GM21825 (cell line): Measurements from ENCODE around the gene METTL25B.
"Not testable (repeated sequence)": the region's sequence is repeated elsewhere in the genome, so short reads cannot be mapped to it uniquely, and the experiment has no call there.

ENCODE experiments used
- ATAC-seq: cut with Tn5 transposase; IDR thresholded peaks from one replicate; pipeline ENCODE4 v1.9.1; 2021; ENCODE audit warnings: mild to moderate bottlenecking, moderate library complexity; ENCODE audit not compliant: unreplicated experiment

Gene METTL25B

GRCh38 chr1:156747742-156748669, 19.7 kb downstream of the METTL25B start:
- no peak for ATAC-seq

- no peak for ATAC-seq
Measured at GRCh38 chr1:156748670-156749418, 20.6 kb downstream of the METTL25B start.

GRCh38 chr1:156749419-156750118, 21.3 kb downstream of the METTL25B start:
- no peak for ATAC-seq

- no peak for ATAC-seq
Measured at GRCh38 chr1:156750191-156750672, 22.0 kb downstream of the METTL25B start.

GRCh38 chr1:156750711-156751450, 22.6 kb downstream of the METTL25B start:
- peak; percentile 19 for ATAC-seq

GRCh38 chr1:156751451-156751756, 23.1 kb downstream of the METTL25B start, which contains the start of gene HDGF:
Gene HDGF (minus strand): TSS chr1:156751675. CDS start chr1:156751429, 246 bp downstream.
- no peak for ATAC-seq

GRCh38 chr1:156751757-156752481, 23.6 kb downstream of the METTL25B start:
- ATAC-seq, result peak; percentile 72

- no peak for ATAC-seq
Measured at GRCh38 chr1:156752843-156753482, 24.7 kb downstream of the METTL25B start.

- no peak for ATAC-seq
Measured at GRCh38 chr1:156754219-156754618, 25.9 kb downstream of the METTL25B start.

GRCh38 chr1:156755527-156755950, 27.3 kb downstream of the METTL25B start:
- no peak for ATAC-seq

GRCh38 chr1:156756355-156756754, 28.1 kb downstream of the METTL25B start:
- no peak for ATAC-seq

GRCh38 chr1:156757572-156758253, 29.4 kb downstream of the METTL25B start:
- ATAC-seq, result not testable (repeated sequence)

GRCh38 chr1:156760092-156760795, 32.0 kb downstream of the METTL25B start:
- no peak for ATAC-seq

- ATAC-seq, result no peak
Measured at GRCh38 chr1:156760796-156761104, 32.5 kb downstream of the METTL25B start.

GRCh38 chr1:156765136-156765535, 36.9 kb downstream of the METTL25B start:
- ATAC-seq, result not testable (repeated sequence)

- no peak for ATAC-seq
Measured at GRCh38 chr1:156765666-156766065, 37.4 kb downstream of the METTL25B start.

- peak; percentile 9 for ATAC-seq
Measured at GRCh38 chr1:156766298-156767100, 38.2 kb downstream of the METTL25B start.
